GM12892 (cell line): ENCODE measurements around the gene KLHL4.

Source experiments
- POLR2A ChIP-seq: IDR thresholded peaks from 2 replicates; pipeline ENCODE4 v1.6.1; 2011; ENCODE audit warnings: low read depth, low read length, control low read depth
- POLR2AphosphoS5 ChIP-seq: IDR thresholded peaks from 2 replicates; pipeline ENCODE4 v1.6.1; 2011; ENCODE audit warnings: low read depth, low read length, control low read depth
- TAF1 ChIP-seq: IDR thresholded peaks from 2 replicates; pipeline ENCODE4 v1.6.1; 2011; ENCODE audit warnings: low read depth, mild to moderate bottlenecking, control low read depth, low read length, borderline replicate concordance

DNA sequence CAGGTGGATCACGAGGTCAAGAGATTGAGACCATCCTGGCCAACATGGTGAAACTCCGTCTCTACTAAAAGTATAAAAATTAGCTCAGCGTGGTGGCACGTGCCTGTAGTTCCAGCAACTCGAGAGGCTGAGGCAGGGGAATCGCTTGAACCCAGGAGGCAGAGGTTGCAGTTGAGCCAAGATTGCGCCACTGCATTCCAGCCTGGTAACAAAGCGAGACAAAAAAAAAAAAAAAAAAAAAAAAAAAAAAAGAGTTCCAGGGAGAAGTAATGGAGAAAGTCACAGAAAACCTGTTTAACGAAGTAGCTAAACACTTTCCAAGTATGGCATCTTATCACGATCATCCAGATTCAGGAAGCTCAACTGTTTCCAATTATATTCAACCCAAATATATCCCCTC, 10.9 kb downstream of the KLHL4 start:
- TF ChIP-seq POLR2A (no peak), POLR2AphosphoS5 (no peak), TAF1 (no peak)
